SIG-M5 (cell line): ENCODE results near the gene ACBD4.
"Not testable (repeated sequence)": the region's sequence is repeated elsewhere in the genome, so short reads cannot be mapped to it uniquely, and the experiment has no call there.

Source experiments
- DNase-seq: peaks from one replicate; lab custom pipeline; 2025; lab: John Stamatoyannopoulos, UW

Gene ACBD4

GRCh38 chr17:45119964-45120363 lies 15.5 kb upstream of the ACBD4 start:
- DNase-seq, result no peak

GRCh38 chr17:45120558-45120957 lies 14.9 kb upstream of the ACBD4 start:
- DNase-seq, result no peak

GRCh38 chr17:45121055-45121454 lies 14.4 kb upstream of the ACBD4 start:
- no peak for DNase-seq

- no peak for DNase-seq
Observed at GRCh38 chr17:45123076-45123770, 12.3 kb upstream of the ACBD4 start.

- DNase-seq, result no peak
Observed at GRCh38 chr17:45123930-45124796, 11.3 kb upstream of the ACBD4 start.

GRCh38 chr17:45124797-45125122 lies 10.7 kb upstream of the ACBD4 start:
- not testable (repeated sequence) for DNase-seq

- DNase-seq, result no peak
Observed at GRCh38 chr17:45125509-45125908, 10.0 kb upstream of the ACBD4 start.

- DNase-seq, result no peak
Observed at GRCh38 chr17:45127207-45127547, 8.3 kb upstream of the ACBD4 start.

- DNase-seq, result no peak
Observed at GRCh38 chr17:45127548-45128300, 7.8 kb upstream of the ACBD4 start.

GRCh38 chr17:45128331-45128730 lies 7.2 kb upstream of the ACBD4 start:
- DNase-seq, result no peak

GRCh38 chr17:45128989-45129388 lies 6.5 kb upstream of the ACBD4 start:
- DNase-seq, result no peak

- DNase-seq, result no peak
Observed at GRCh38 chr17:45129426-45129939, 6.0 kb upstream of the ACBD4 start.

GRCh38 chr17:45129940-45130680 lies 5.4 kb upstream of the ACBD4 start:
- DNase-seq, result no peak

GRCh38 chr17:45130681-45131615 lies 4.5 kb upstream of the ACBD4 start:
- no peak for DNase-seq

- DNase-seq, result no peak
Observed at GRCh38 chr17:45131616-45132319, 3.7 kb upstream of the ACBD4 start.

- DNase-seq, result no peak
Observed at GRCh38 chr17:45132320-45132571, 3.2 kb upstream of the ACBD4 start, which contains the start of gene PLCD3. Gene PLCD3, minus strand, starts transcription at chr17:45132515. Its CDS starts 105 bp downstream, at chr17:45132410.

GRCh38 chr17:45132572-45133463 lies 2.7 kb upstream of the ACBD4 start:
- no peak for DNase-seq

- DNase-seq, result no peak
Observed at GRCh38 chr17:45135978-45136791, 698 bp downstream of the ACBD4 start.
